ENCODE data around the gene STARD10. TPM values are rescaled to one million over a fixed set of nuclear protein-coding genes. Genes with fewer than 3 reads are reported as not detected.

STARD10 gene
- total and polyA plus RNA-seq, 8 donors: 99.5 to 366 (median 164) TPM

DNA sequence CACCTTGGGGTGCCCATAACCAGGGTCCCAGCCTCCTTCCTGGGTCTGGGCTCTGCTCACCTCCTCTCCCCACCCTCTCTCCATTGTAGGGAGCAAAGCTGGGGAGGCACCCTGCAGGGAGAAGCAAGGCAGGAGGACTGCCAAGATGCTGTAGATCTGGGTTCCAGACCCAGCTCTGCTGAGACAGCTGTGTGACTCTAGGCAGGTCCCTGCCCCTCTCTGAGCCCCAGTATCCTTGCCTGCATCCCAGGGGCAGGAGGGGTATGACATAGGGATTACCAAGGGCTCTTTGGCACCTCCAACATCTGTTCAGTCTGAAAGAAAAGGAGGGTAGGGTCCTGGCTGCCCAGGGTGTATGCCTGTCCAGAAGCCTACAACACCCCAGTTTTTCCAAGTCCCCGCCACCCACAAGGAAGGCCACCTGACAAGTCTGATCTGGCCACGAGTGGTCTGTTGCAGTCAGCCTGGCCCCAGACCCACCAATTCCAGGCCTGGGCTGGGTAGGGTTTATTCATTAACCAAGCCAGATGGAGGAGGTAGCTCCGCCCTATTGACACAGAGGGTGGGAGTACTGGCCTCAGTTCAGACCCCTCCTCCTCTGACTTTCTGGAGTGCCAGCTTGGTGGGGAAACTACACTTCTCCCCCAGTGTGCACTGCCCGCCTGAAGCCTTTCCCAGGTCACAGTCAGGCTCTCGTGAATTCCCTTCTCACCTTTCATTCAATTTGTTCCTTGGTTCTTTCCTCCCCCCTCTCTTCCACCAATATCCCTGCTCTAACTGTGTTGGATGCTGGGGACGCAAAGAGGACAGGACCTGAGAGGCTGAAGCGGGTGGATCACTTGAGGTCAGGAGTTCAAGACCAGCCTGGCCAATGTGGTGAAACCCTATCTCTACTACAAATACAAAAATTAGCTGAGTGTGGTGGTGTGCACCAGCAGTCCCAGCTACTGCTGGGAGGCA lies 15.0 kb downstream of the STARD10 start:
- 15 to 22% methylated on average over 7 of the region's 7 CpGs for WGBS, 2 donors
- DNase-seq (peak in 5 of 6 donors; percentile 70 to 80 (median 76)), ATAC-seq (peak; percentile 41 to 60 (median 54)), FAIRE-seq (no peak)
- Histone ChIP-seq H3K27ac (peak overlapping the region; percentile 65 to 93 (median 75)), H3K9me3 (no peaks in the 10 kb centered on the region), H3K4me3 (peak overlapping the region in 2 of 4 donors; percentile 53 to 77), H3K4me1 (peaks cover 43 to 68% (median 54%) of the 10 kb centered on the region in 3 donors), H3K36me3 (no peaks in the 10 kb centered on the region), H3K27me3 (no peaks in the 10 kb centered on the region)
- TF ChIP-seq, protein P1, sequence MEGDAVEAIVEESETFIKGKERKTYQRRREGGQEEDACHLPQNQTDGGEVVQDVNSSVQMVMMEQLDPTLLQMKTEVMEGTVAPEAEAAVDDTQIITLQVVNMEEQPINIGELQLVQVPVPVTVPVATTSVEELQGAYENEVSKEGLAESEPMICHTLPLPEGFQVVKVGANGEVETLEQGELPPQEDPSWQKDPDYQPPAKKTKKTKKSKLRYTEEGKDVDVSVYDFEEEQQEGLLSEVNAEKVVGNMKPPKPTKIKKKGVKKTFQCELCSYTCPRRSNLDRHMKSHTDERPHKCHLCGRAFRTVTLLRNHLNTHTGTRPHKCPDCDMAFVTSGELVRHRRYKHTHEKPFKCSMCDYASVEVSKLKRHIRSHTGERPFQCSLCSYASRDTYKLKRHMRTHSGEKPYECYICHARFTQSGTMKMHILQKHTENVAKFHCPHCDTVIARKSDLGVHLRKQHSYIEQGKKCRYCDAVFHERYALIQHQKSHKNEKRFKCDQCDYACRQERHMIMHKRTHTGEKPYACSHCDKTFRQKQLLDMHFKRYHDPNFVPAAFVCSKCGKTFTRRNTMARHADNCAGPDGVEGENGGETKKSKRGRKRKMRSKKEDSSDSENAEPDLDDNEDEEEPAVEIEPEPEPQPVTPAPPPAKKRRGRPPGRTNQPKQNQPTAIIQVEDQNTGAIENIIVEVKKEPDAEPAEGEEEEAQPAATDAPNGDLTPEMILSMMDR (IDR thresholded peaks at IDR 0.05): no peak
- intact Hi-C loops (cut with DNase I): no loop called here

GRCh38 chr11:72777755-72778278 lies 16.0 kb downstream of the STARD10 start:
- TF ChIP-seq, protein P1 (IDR thresholded peaks at IDR 0.05): no peak
- no peak for FAIRE-seq
- 10 to 12% methylated on average over 5 of the region's 5 CpGs for WGBS, 2 donors
- Histone ChIP-seq H3K9me3 (no peaks in the 10 kb centered on the region), H3K36me3 (no peaks in the 10 kb centered on the region), H3K27me3 (no peaks in the 10 kb centered on the region), H3K27ac (peak overlapping the region; percentile 66 to 93 (median 72)), H3K4me3 (no peak overlapping the region), H3K4me1 (peaks cover 47 to 78% (median 61%) of the 10 kb centered on the region in 3 donors)
- peak; percentile 52 to 64 (median 60) for ATAC-seq
- intact Hi-C loops (cut with DNase I): no loop called here
- DNase-seq: peak in 5 of 6 donors; percentile 87 to 90 (median 89)

GRCh38 chr11:72776844-72777754 lies 16.7 kb downstream of the STARD10 start:
- Histone ChIP-seq H3K27me3 (no peaks in the 10 kb centered on the region), H3K36me3 (no peaks in the 10 kb centered on the region), H3K27ac (peak overlapping the region; percentile 66 to 93 (median 72)), H3K4me3 (peak overlapping the region in 2 of 4 donors; percentile 3 to 8), H3K4me1 (peaks cover 47 to 75% (median 64%) of the 10 kb centered on the region in 3 donors), H3K9me3 (no peaks in the 10 kb centered on the region)
- ATAC-seq (peak; percentile 50 to 65 (median 60)), FAIRE-seq (no peak), DNase-seq (peak; percentile 70 to 89 (median 82))
- TF ChIP-seq, protein P1 (IDR thresholded peaks at IDR 0.05): no peak
- 14 to 24% methylated on average over 7 of the region's 7 CpGs for WGBS, 2 donors
- intact Hi-C loops (cut with DNase I): no loop called here

DNA sequence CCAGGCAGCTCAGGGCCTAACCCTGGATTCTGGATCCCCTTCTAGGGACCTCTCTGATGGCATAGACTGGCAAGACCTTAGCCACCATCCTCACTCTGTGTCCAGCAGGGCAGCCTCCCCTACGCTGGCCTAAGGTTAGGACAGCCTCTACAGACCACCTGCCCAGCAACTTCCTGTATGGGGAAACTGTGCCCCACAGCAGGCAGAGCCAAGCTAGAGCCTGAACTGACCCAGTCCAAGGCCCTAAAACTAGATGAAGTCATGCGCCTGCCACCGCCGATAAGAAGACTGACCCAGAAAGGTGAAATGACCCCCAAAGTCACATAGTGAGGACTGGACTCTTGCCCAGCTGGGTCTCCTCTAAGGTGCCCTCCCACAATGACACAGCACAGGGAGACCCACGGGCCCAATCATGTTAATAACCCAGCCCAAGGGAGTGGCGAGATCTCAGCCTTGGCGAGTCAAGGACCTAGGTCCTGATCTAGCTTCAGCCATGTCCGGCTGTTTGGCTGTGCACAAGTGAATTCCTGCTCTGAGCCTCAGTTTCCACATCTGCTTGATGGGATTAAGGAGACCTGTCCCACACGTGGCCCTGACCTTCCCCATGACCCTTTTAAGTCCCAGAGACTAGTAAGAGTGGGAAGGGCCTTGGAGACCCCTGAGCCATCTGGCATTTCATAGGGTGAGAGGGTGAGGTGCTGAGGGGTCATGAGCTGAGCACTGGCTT lies 17.6 kb downstream of the STARD10 start:
- no peaks in the 10 kb centered on the region for H3K27me3 ChIP-seq
- H3K27ac ChIP-seq: peak overlapping the region; percentile 66 to 93 (median 72)
- no peak for FAIRE-seq
- TF ChIP-seq, protein P1 (IDR thresholded peaks at IDR 0.05): no peak
- H3K36me3 ChIP-seq: no peaks in the 10 kb centered on the region
- intact Hi-C loops (cut with DNase I): no loop called here
- ATAC-seq: no peak
- peak overlapping the region in 2 of 4 donors; percentile 3 to 8 for H3K4me3 ChIP-seq
- no peaks in the 10 kb centered on the region for H3K9me3 ChIP-seq
- no peak for DNase-seq
- 37 to 49% methylated on average over 9 of the region's 9 CpGs for WGBS, 2 donors
- peaks cover 47 to 73% (median 61%) of the 10 kb centered on the region in 3 donors for H3K4me1 ChIP-seq

All from pancreas (tissue), 10 donors.